ENCODE results near the gene OR10Z1. TPM values are rescaled to one million over a fixed set of nuclear protein-coding genes. Genes with fewer than 3 reads are reported as not detected.

The OR10Z1 gene
- total and polyA plus RNA-seq, 2 of the 13 experiments (the other 11 are each of a cell fraction or from before 2014, with no cell fraction given), result not detected

GRCh38 chr1:158654571-158654970 is 49.5 kb downstream of the OR10Z1 start (continued):
- TF ChIP-seq PRDM4 (CRISPR knock-in tag; IDR thresholded peaks at IDR 0.05; ENCODE audit: borderline replicate concordance) (no peak), ZBTB44 (CRISPR knock-in tag; IDR thresholded peaks at IDR 0.05) (no peak), TRAFD1 (CRISPR knock-in tag; IDR thresholded peaks at IDR 0.05; ENCODE audit: borderline replicate concordance) (no peak), ZNF263 (CRISPR knock-in tag; IDR thresholded peaks at IDR 0.05) (no peak), ISL2 (CRISPR knock-in tag; IDR thresholded peaks at IDR 0.05) (no peak), PPARG (CRISPR knock-in tag; conservative IDR thresholded peaks at IDR 0.05) (no peak)

Other genes starting within 250 kb of the OR10Z1 start
- not detected in 2 replicates for gene OR10T2, start 205.8 kb upstream of the OR10Z1 start, total RNA-seq (2016; rRNA removed; fragmentation: Illumina TruSeq; extraction: Trizol)
- gene OR10T2, start 205.8 kb upstream of the OR10Z1 start, polyA plus RNA-seq (2011; rRNA removed), result not detected in 2 replicates
- not detected in 2 replicates for gene OR10K2, start 179.0 kb upstream of the OR10Z1 start, total RNA-seq (2016; rRNA removed; fragmentation: Illumina TruSeq; extraction: Trizol)
- not detected in 2 replicates for gene OR10K2, start 179.0 kb upstream of the OR10Z1 start, polyA plus RNA-seq (2011; rRNA removed)
- gene OR10K1, start 143.4 kb upstream of the OR10Z1 start, total RNA-seq (2016; rRNA removed; fragmentation: Illumina TruSeq; extraction: Trizol), result not detected in 2 replicates
- not detected in 2 replicates for gene OR10K1, start 143.4 kb upstream of the OR10Z1 start, polyA plus RNA-seq (2011; rRNA removed)
- not detected in 2 replicates for gene OR10R2, start 133.0 kb upstream of the OR10Z1 start, total RNA-seq (2016; rRNA removed; fragmentation: Illumina TruSeq; extraction: Trizol)
- not detected in 2 replicates for gene OR10R2, start 133.0 kb upstream of the OR10Z1 start, polyA plus RNA-seq (2011; rRNA removed)
- not detected in 2 replicates for gene OR6Y1, start 50.9 kb upstream of the OR10Z1 start, total RNA-seq (2016; rRNA removed; fragmentation: Illumina TruSeq; extraction: Trizol)
- not detected in 2 replicates for gene OR6Y1, start 50.9 kb upstream of the OR10Z1 start, polyA plus RNA-seq (2011; rRNA removed)
- gene OR6P1, start 34.7 kb upstream of the OR10Z1 start, total RNA-seq (2016; rRNA removed; fragmentation: Illumina TruSeq; extraction: Trizol), result not detected in 2 replicates
- gene OR6P1, start 34.7 kb upstream of the OR10Z1 start, polyA plus RNA-seq (2011; rRNA removed), result not detected in 2 replicates
- gene OR10X1, start 25.4 kb upstream of the OR10Z1 start, total RNA-seq (2016; rRNA removed; fragmentation: Illumina TruSeq; extraction: Trizol), result not detected in 2 replicates
- gene OR10X1, start 25.4 kb upstream of the OR10Z1 start, polyA plus RNA-seq (2011; rRNA removed), result not detected in 2 replicates
- gene SPTA1, start 81.4 kb downstream of the OR10Z1 start, total RNA-seq (2016; rRNA removed; fragmentation: Illumina TruSeq; extraction: Trizol), result not detected in 2 replicates
- not detected in 2 replicates for gene SPTA1, start 81.4 kb downstream of the OR10Z1 start, polyA plus RNA-seq (2011; rRNA removed)
- not detected in 2 replicates for gene OR6K2, start 95.4 kb downstream of the OR10Z1 start, total RNA-seq (2016; rRNA removed; fragmentation: Illumina TruSeq; extraction: Trizol)
- gene OR6K2, start 95.4 kb downstream of the OR10Z1 start, polyA plus RNA-seq (2011; rRNA removed), result not detected in 2 replicates
- gene OR6K3, start 115.5 kb downstream of the OR10Z1 start, total RNA-seq (2016; rRNA removed; fragmentation: Illumina TruSeq; extraction: Trizol), result not detected in 2 replicates
- not detected in 2 replicates for gene OR6K3, start 115.5 kb downstream of the OR10Z1 start, polyA plus RNA-seq (2011; rRNA removed)
- not detected in 2 replicates for gene OR6K6, start 149.5 kb downstream of the OR10Z1 start, total RNA-seq (2016; rRNA removed; fragmentation: Illumina TruSeq; extraction: Trizol)
- gene OR6K6, start 149.5 kb downstream of the OR10Z1 start, polyA plus RNA-seq (2011; rRNA removed), result not detected in 2 replicates
- gene OR6N1, start 166.9 kb downstream of the OR10Z1 start, total RNA-seq (2016; rRNA removed; fragmentation: Illumina TruSeq; extraction: Trizol), result not detected in 2 replicates
- not detected in 2 replicates for gene OR6N1, start 166.9 kb downstream of the OR10Z1 start, polyA plus RNA-seq (2011; rRNA removed)
- not detected in 2 replicates for gene OR6N2, start 175.9 kb downstream of the OR10Z1 start, total RNA-seq (2016; rRNA removed; fragmentation: Illumina TruSeq; extraction: Trizol)
- not detected in 2 replicates for gene OR6N2, start 175.9 kb downstream of the OR10Z1 start, polyA plus RNA-seq (2011; rRNA removed)
- not detected in 2 replicates for gene MNDA, start 226.1 kb downstream of the OR10Z1 start, total RNA-seq (2016; rRNA removed; fragmentation: Illumina TruSeq; extraction: Trizol)
- gene MNDA, start 226.1 kb downstream of the OR10Z1 start, polyA plus RNA-seq (2011; rRNA removed), result not detected in 2 replicates

Data from HepG2 (cell line).